ENCODE data around the gene CDH26.

GRCh38 chr20:59911041-59911440 is 47.2 kb upstream of the CDH26 start:
- TF ChIP-seq TEAD4 (IDR thresholded peaks at IDR 0.05) (no peak), ZBTB7A (IDR thresholded peaks at IDR 0.05; ENCODE audit: low read depth) (no peak), FOXM1 (IDR thresholded peaks at IDR 0.05; ENCODE audit: borderline replicate concordance, low read depth) (no peak), CEBPB (IDR thresholded peaks at IDR 0.05) (no peak), TAF1 (IDR thresholded peaks at IDR 0.05; ENCODE audit: low read depth) (no peak), TCF12 (IDR thresholded peaks at IDR 0.05; ENCODE audit: low read depth) (no peak), EGR1 (IDR thresholded peaks at IDR 0.05) (no peak)
- TF ChIP-seq, protein P1, sequence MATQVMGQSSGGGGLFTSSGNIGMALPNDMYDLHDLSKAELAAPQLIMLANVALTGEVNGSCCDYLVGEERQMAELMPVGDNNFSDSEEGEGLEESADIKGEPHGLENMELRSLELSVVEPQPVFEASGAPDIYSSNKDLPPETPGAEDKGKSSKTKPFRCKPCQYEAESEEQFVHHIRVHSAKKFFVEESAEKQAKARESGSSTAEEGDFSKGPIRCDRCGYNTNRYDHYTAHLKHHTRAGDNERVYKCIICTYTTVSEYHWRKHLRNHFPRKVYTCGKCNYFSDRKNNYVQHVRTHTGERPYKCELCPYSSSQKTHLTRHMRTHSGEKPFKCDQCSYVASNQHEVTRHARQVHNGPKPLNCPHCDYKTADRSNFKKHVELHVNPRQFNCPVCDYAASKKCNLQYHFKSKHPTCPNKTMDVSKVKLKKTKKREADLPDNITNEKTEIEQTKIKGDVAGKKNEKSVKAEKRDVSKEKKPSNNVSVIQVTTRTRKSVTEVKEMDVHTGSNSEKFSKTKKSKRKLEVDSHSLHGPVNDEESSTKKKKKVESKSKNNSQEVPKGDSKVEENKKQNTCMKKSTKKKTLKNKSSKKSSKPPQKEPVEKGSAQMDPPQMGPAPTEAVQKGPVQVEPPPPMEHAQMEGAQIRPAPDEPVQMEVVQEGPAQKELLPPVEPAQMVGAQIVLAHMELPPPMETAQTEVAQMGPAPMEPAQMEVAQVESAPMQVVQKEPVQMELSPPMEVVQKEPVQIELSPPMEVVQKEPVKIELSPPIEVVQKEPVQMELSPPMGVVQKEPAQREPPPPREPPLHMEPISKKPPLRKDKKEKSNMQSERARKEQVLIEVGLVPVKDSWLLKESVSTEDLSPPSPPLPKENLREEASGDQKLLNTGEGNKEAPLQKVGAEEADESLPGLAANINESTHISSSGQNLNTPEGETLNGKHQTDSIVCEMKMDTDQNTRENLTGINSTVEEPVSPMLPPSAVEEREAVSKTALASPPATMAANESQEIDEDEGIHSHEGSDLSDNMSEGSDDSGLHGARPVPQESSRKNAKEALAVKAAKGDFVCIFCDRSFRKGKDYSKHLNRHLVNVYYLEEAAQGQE (IDR thresholded peaks at IDR 0.05; ENCODE audit: low read depth) = no peak

Data from Ishikawa (cell line).